GM12801 (cell line): ENCODE results near the gene SFXN1.

Experiments
- CTCF ChIP-seq: IDR thresholded peaks from one replicate; pipeline ENCODE4 v1.5.1; 2011; ENCODE audit warnings: control low read depth; ENCODE audit not compliant: insufficient read length; ENCODE audit errors: extremely low read depth

SFXN1 gene

DNA sequence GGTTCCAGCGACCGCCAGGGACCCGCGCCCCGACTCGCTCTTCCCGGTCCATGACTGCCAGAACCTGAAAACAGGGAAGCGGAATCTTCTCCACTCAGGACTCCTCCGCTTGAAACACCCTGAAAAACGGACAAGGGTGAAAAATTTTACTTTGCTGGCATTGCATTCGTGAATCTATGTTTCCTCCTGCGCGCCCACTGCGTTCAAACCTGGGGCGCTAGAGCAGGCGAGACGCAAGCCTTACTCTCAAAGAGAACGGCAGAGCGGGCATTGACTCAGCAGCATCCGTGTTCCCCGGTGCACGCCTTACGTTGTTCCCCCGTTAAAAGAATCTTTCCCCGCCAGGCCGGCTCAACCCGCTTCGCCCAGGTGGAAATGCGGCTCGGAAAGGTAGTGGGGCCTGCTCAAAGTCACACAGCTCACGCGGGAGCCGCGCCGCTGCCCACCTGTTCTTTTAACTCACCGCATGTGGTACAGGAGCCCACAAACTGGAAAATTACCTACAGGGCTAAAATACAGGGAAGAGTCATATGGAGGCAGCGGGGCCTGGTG is 33.4 kb upstream of the SFXN1 start:
- no peak for TF ChIP-seq CTCF

DNA sequence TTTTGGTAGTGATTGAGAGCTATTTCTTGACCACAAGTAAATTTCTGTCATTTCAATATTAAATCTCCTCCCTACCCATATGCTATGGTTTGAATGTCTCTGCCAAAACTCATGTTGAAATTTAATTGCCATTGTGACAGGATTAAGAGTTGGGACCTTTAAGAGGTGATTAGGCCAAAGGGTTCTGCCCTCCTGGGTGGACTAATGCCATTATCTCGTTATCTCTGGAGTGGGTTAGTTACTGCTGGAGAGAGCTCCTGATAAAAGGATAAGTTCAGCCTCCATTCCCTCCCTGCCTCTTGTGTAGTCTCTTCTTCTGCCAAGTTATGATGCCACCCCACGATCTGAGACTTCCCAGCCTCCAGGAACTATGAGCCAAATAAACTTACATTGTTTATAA is 30.8 kb upstream of the SFXN1 start:
- no peak for TF ChIP-seq CTCF

GRCh38 chr5:175448276-175448675 is 30.1 kb upstream of the SFXN1 start:
- no peak for TF ChIP-seq CTCF

- TF ChIP-seq CTCF, result no peak
Measured at GRCh38 chr5:175452166-175452565, 26.2 kb upstream of the SFXN1 start.

- TF ChIP-seq CTCF, result no peak
Measured at GRCh38 chr5:175456105-175456742, 22.1 kb upstream of the SFXN1 start.

DNA sequence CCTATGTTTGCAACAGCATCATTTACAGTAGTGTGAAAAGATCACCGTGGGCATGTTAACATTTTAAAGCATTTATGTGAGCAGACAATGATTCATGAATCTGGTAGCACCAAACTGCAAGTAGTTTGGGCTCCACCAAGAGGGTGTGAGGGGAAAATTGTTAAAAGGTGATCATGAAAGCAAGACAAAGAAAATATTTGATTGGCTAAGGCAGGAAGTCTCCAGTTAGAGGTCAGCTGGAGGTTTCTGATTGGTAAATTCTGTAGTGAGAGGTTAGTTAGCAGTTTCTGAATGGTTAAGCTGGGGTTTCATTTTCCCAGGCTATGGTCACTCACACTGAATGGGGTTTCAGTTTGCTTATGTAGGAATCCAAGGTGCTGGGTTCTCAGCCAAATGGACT is 20.9 kb upstream of the SFXN1 start:
- no peak for TF ChIP-seq CTCF

DNA sequence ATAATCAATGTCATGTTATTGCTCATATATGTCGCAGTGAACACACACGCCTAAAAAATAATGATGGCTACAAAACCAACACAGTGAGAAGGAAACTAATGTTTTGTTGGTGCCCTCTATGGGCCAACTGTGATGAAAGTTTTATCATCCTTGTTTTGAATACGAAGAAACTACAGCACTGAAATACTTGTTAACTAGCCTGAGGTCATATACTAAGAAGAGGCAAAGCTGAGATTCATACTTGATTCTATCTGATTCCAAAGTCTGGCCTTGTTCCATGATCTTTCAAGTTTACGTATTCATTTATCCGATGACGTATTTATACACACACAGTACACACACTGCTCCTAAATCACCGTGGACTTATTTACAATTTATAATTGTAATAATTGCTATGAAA is 18.2 kb upstream of the SFXN1 start:
- no peak for TF ChIP-seq CTCF
